Chondrocyte (in vitro differentiated cells): ENCODE results near the gene DOK4. TPM values are rescaled to one million over a fixed set of nuclear protein-coding genes. Genes with fewer than 3 reads are reported as not detected.

Experiments
- DNase-seq: peaks from one replicate; pipeline ENCODE4 v3.0.0; 2021; ENCODE audit warnings: mixed read lengths, low spot score
- H3K27ac Mint-ChIP-seq: one replicate; pipeline ENCODE4 v1.8.0; 2021; ENCODE audit warnings: mild to moderate bottlenecking, moderate library complexity, mixed read lengths; ENCODE audit not compliant: unreplicated experiment
- H3K27me3 Mint-ChIP-seq: 2 replicates; pipeline ENCODE4 v1.8.0; 2021; ENCODE audit warnings: low read depth, mixed read lengths
- H3K36me3 Mint-ChIP-seq: 2 replicates; pipeline ENCODE4 v1.8.0; 2021; ENCODE audit warnings: low read depth, mixed read lengths
- H3K4me1 Mint-ChIP-seq: 2 replicates; pipeline ENCODE4 v1.8.0; 2021; ENCODE audit warnings: low read depth, mild to moderate bottlenecking, mixed read lengths
- H3K4me3 Mint-ChIP-seq: one replicate; pipeline ENCODE4 v1.8.0; 2021; ENCODE audit warnings: mild to moderate bottlenecking, moderate library complexity, mixed read lengths; ENCODE audit not compliant: unreplicated experiment
- H3K9me3 Mint-ChIP-seq: 2 replicates; pipeline ENCODE4 v1.8.0; 2021; ENCODE audit warnings: low read depth, mixed read lengths
- CTCF ChIP-seq: fragments of 200-600 bp; sonication (generic); IDR thresholded peaks from 2 replicates; pipeline ENCODE4 v1.5.0; 2021; ENCODE audit warnings: antibody characterized with exemption, mild to moderate bottlenecking, moderate library complexity
- total RNA-seq: library from RNA; stranded (reverse); gene quantifications from 3 replicates; pipeline ENCODE4 v1.2.1, GENCODE V29; 2021

DOK4 gene
- total RNA-seq, 1 donor from 2014 or later = 26.4 TPM

- no peak for TF ChIP-seq CTCF
- peaks cover 7% of the 10 kb centered on the region for H3K27me3 Mint-ChIP-seq
- no peak for DNase-seq
- H3K9me3 Mint-ChIP-seq = no peaks in the 10 kb centered on the region
- no peaks in the 10 kb centered on the region for H3K36me3 Mint-ChIP-seq
- no peak overlapping the region for H3K27ac Mint-ChIP-seq
- H3K4me1 Mint-ChIP-seq = no peaks in the 10 kb centered on the region
- no peak overlapping the region for H3K4me3 Mint-ChIP-seq
These were observed 18.2 kb upstream of the DOK4 start for GRCh38 chr16:57504491-57504890.

GRCh38 chr16:57504001-57504400, 17.7 kb upstream of the DOK4 start:
- TF ChIP-seq CTCF = no peak
- peaks cover 7% of the 10 kb centered on the region for H3K27me3 Mint-ChIP-seq

GRCh38 chr16:57503366-57503765, 17.1 kb upstream of the DOK4 start:
- no peaks in the 10 kb centered on the region for H3K9me3 Mint-ChIP-seq
- peaks cover 7% of the 10 kb centered on the region for H3K27me3 Mint-ChIP-seq
- H3K36me3 Mint-ChIP-seq = no peaks in the 10 kb centered on the region
- no peaks in the 10 kb centered on the region for H3K4me1 Mint-ChIP-seq
- H3K4me3 Mint-ChIP-seq = no peak overlapping the region
- DNase-seq = no peak
- H3K27ac Mint-ChIP-seq = no peak overlapping the region
- TF ChIP-seq CTCF = no peak

More at GRCh38 chr16:57504001-57504400, 17.7 kb upstream of the DOK4 start:
- H3K27ac Mint-ChIP-seq = no peak overlapping the region
- H3K9me3 Mint-ChIP-seq = no peaks in the 10 kb centered on the region
- H3K4me3 Mint-ChIP-seq = no peak overlapping the region
- no peaks in the 10 kb centered on the region for H3K4me1 Mint-ChIP-seq
- no peaks in the 10 kb centered on the region for H3K36me3 Mint-ChIP-seq
- no peak for DNase-seq

GRCh38 chr16:57502048-57502775, 15.9 kb upstream of the DOK4 start:
- Mint-ChIP-seq H3K36me3 (no peaks in the 10 kb centered on the region), H3K9me3 (no peaks in the 10 kb centered on the region), H3K4me3 (no peak overlapping the region), H3K27ac (no peak overlapping the region), H3K4me1 (no peaks in the 10 kb centered on the region), H3K27me3 (peaks cover 7% of the 10 kb centered on the region)
- no peak for DNase-seq
- TF ChIP-seq CTCF = no peak

- Mint-ChIP-seq H3K36me3 (no peaks in the 10 kb centered on the region), H3K9me3 (no peaks in the 10 kb centered on the region), H3K4me3 (no peak overlapping the region), H3K27me3 (peaks cover 6% of the 10 kb centered on the region), H3K27ac (no peak overlapping the region), H3K4me1 (no peaks in the 10 kb centered on the region)
- TF ChIP-seq CTCF = no peak
- DNase-seq = no peak
These were observed 15.2 kb upstream of the DOK4 start for GRCh38 chr16:57501492-57501891.
